Memory B cell (primary cell): ENCODE measurements around the gene RIIAD1.
A peak's percentile ranks its signal among the peaks of the same experiment; 100 is the strongest.
"Not testable (repeated sequence)": the region's sequence is repeated elsewhere in the genome, so short reads cannot be mapped to it uniquely, and the experiment has no call there.

Source experiments
- ATAC-seq: fragments of 150-1000 bp; cut with Tn5 transposase; 2 replicates; pipeline ENCODE4 v1.10.0; 2021; ENCODE audit warnings: low read depth, mild to moderate bottlenecking, moderate library complexity
- DNase-seq, 2 donors: peaks; one replicate each; pipeline ENCODE4 v3.0.0; 2022; ENCODE audit warnings: low spot score in 2 of 2
- H3K27ac Mint-ChIP-seq: one replicate; pipeline ENCODE4 v1.8.0; 2022; ENCODE audit warnings: mild to moderate bottlenecking, moderate library complexity, mixed read lengths
- H3K27me3 Mint-ChIP-seq: one replicate; pipeline ENCODE4 v1.8.0; 2022; ENCODE audit warnings: mixed read lengths
- H3K36me3 Mint-ChIP-seq: one replicate; pipeline ENCODE4 v1.8.0; 2022; ENCODE audit warnings: mild to moderate bottlenecking, mixed read lengths
- H3K4me1 Mint-ChIP-seq: one replicate; pipeline ENCODE4 v1.8.0; 2022; ENCODE audit warnings: mixed read lengths
- H3K4me3 Mint-ChIP-seq: one replicate; pipeline ENCODE4 v1.8.0; 2022; ENCODE audit warnings: mild to moderate bottlenecking, moderate library complexity, mixed read lengths
- H3K9me3 Mint-ChIP-seq: one replicate; pipeline ENCODE4 v1.8.0; 2022; ENCODE audit warnings: mixed read lengths

Gene RIIAD1

DNA sequence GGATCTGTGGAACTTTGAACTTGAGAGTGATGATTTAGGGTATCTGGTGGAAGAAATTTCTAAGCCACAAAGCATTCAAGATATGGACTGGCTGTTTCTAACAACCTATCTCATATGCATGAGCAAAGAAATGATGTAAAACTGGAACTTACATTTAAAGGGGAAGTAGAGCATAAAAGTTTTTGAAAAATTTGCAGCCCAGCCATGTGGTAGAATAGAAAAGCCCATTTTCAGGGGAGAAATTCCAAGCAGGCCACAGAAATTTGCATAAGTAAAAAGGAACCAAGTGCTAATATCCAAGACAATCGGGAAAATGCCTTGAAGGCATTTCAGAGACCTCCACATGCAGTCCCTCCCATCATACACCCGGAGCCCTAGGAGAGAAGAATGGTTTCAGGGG is 15.7 kb downstream of the RIIAD1 start:
- H3K27me3 Mint-ChIP-seq: peaks cover 13% of the 10 kb centered on the region
- peaks cover 11% of the 10 kb centered on the region for H3K9me3 Mint-ChIP-seq
- no peak for DNase-seq
- ATAC-seq: no peak
- H3K4me3 Mint-ChIP-seq: no peak overlapping the region
- peaks cover 3% of the 10 kb centered on the region for H3K4me1 Mint-ChIP-seq
- no peak overlapping the region for H3K27ac Mint-ChIP-seq
- H3K36me3 Mint-ChIP-seq: peaks cover 4% of the 10 kb centered on the region

DNA sequence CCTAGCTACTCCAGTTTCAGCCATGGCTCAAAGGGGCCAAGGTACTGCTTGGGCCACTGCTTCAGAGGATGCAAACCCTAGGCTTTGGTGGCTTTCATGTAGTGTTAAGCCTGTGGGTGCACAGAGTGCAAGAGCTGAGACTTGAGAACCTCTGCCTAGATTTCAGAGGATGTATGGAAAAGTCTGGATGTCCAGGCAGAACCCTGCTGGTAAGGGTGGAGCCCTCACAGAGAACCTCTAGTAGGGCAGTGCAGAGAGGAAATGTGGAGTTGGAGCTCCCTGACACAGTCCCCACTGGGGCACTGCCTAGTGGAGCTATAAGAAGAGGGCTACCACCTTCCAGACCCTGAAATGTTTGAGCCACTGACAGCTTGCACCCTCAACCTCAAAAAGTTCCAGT is 16.2 kb downstream of the RIIAD1 start:
- H3K27ac Mint-ChIP-seq: no peak overlapping the region
- H3K27me3 Mint-ChIP-seq: peaks cover 11% of the 10 kb centered on the region
- DNase-seq: no peak
- no peak overlapping the region for H3K4me3 Mint-ChIP-seq
- peaks cover 4% of the 10 kb centered on the region for H3K36me3 Mint-ChIP-seq
- peaks cover 3% of the 10 kb centered on the region for H3K4me1 Mint-ChIP-seq
- peaks cover 11% of the 10 kb centered on the region for H3K9me3 Mint-ChIP-seq
- no peak for ATAC-seq

DNA sequence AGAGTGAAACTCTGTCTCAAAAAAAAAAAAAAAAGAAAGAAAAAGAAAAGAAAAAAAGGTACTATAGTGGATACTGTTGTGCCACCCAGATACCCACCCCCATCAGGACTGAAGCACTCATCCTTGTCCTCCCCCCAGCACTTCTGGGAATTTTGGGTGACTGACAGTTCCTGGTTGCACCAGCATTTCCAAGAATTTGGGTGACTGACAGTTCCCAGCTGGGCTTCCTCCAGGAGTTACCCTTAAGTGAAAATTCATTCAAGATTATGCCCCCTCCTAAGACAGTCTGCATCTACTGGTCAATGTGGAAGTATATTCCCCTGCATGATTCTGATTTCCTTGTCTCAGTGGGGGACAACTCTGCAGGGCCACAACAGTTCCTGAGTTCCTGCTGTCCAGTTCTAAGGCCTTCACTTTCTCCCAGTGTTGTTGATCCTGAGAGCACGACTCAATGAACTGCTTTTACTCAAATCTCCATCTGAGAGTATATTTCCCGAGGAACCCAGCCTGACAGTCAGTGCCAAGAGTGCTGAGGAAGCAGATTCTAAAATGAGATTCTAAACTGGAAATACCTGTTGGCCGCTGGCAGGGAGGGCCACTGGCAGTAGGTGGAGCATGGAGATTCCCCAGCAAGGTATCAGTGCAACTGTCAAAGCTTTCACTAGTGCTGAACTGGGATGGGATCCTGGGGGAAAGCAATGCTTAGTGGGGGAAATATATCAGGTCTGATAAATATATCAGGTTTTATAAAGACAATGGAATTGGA is 18.5 kb downstream of the RIIAD1 start:
- Mint-ChIP-seq H3K27me3 (peaks cover 5% of the 10 kb centered on the region), H3K4me3 (no peak overlapping the region), H3K27ac (no peak overlapping the region), H3K36me3 (peaks cover 4% of the 10 kb centered on the region), H3K4me1 (peaks cover 3% of the 10 kb centered on the region), H3K9me3 (peaks cover 11% of the 10 kb centered on the region)
- no peak for DNase-seq
- no peak for ATAC-seq

DNA sequence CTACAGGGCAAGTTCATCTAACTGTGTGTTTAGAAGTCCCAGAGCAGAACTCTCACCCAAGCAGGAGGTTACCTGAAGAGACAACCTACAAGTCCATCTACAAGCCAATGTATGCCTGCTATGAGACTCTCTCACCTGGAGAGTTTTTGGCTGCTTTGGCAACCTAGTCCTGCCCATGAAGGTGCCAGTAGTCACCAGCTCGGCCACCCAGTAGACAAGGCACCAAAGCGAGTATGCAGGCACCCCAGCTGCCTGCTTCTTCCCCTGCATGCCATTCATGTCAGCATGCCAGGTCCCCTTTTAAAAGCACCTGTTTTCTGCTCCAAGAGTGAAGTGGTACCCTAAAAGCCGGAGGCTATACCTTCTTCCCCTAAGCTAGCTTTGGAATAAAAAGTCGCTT is 20.2 kb downstream of the RIIAD1 start:
- H3K4me1 Mint-ChIP-seq: no peaks in the 10 kb centered on the region
- H3K9me3 Mint-ChIP-seq: peaks cover 11% of the 10 kb centered on the region
- no peak for DNase-seq
- no peak for ATAC-seq
- no peak overlapping the region for H3K4me3 Mint-ChIP-seq
- H3K27me3 Mint-ChIP-seq: peaks cover 2% of the 10 kb centered on the region
- H3K27ac Mint-ChIP-seq: no peak overlapping the region
- peaks cover 3% of the 10 kb centered on the region for H3K36me3 Mint-ChIP-seq

DNA sequence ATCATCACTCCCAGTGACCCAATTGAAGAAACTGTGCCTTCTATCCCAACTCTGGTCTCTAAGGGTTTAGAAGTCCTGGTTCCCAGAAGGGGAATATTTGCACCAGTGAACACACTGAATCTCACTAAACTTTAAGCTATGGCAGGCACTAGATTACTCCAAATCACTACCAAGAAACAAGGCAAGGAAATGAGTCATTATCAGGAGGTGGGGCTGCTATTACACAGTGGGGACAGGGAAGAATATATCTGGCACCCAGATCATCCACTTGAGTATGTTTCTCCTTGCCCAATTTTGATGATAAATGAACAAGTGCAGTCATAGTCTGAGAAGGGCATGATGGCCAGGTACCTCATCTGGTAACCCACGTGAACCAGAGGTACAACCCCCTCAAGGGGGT is 35.0 kb downstream of the RIIAD1 start:
- DNase-seq (no peak), ATAC-seq (no peak)
- H3K27me3 Mint-ChIP-seq: peaks cover 2% of the 10 kb centered on the region
- H3K9me3 Mint-ChIP-seq: no peaks in the 10 kb centered on the region
- no peak overlapping the region for H3K4me3 Mint-ChIP-seq
- no peak overlapping the region for H3K27ac Mint-ChIP-seq
- no peaks in the 10 kb centered on the region for H3K4me1 Mint-ChIP-seq
- H3K36me3 Mint-ChIP-seq: peaks cover 26% of the 10 kb centered on the region

DNA sequence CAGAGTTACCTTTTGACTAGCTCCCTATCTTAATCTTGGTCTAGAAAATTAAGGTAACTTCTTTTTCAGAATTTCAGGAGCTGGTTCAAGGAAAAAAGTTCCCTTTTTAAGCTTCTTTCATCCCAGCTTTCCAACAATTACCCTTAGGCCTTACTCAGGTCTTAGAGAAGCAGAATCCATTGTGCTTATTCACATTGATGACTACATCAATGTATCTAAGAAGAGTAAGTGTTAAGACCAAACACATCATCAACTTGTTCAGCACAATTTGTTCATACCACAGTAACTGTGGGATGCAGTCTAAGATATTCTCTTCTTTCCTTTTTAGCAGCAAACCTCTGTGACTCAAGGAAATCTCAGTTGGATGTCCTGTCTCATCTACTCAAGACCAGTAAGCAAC is 37.9 kb downstream of the RIIAD1 start:
- ATAC-seq: no peak
- no peak overlapping the region for H3K4me3 Mint-ChIP-seq
- peaks cover 29% of the 10 kb centered on the region for H3K36me3 Mint-ChIP-seq
- DNase-seq: no peak
- peaks cover 11% of the 10 kb centered on the region for H3K4me1 Mint-ChIP-seq
- no peak overlapping the region for H3K27ac Mint-ChIP-seq
- no peaks in the 10 kb centered on the region for H3K27me3 Mint-ChIP-seq
- H3K9me3 Mint-ChIP-seq: no peaks in the 10 kb centered on the region

DNA sequence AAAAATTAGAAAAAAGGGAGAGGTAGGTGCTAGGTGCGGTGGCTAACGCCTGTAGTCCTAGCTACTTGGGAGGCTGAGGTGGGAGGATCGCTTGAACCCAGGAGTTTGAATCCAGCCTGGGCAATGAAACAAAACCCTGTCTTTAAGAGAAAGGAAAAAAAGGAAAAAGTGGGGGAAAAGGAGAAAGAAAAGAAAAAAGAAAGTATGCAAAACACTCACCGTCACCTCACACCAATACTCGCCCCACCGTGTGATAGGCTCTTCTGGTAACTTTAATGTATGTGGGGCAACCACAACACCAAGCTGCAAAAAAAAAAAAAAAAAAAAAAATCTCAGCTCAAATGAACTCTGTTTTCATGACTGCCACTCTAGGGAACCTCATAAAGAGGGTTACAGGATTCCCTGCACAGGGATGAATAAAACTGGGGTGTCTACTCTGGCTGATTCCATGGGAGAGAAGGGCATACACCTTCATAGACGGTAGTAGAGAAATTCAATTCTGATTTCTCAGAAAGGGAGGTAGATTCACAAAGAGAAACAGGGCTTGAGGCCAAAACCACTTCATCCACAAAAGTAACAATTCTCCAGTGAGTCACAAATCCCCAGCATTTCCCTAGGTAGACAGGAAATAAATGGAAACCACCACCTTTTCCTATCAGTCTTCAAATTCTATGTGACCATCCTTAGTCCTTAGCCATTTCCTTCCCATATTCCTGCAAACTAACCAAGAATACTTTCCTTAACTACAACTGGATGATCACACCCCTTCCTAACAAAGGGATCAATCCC is 39.5 kb downstream of the RIIAD1 start:
- H3K36me3 Mint-ChIP-seq: peaks cover 26% of the 10 kb centered on the region
- peaks cover 13% of the 10 kb centered on the region for H3K4me1 Mint-ChIP-seq
- no peak overlapping the region for H3K4me3 Mint-ChIP-seq

DNA sequence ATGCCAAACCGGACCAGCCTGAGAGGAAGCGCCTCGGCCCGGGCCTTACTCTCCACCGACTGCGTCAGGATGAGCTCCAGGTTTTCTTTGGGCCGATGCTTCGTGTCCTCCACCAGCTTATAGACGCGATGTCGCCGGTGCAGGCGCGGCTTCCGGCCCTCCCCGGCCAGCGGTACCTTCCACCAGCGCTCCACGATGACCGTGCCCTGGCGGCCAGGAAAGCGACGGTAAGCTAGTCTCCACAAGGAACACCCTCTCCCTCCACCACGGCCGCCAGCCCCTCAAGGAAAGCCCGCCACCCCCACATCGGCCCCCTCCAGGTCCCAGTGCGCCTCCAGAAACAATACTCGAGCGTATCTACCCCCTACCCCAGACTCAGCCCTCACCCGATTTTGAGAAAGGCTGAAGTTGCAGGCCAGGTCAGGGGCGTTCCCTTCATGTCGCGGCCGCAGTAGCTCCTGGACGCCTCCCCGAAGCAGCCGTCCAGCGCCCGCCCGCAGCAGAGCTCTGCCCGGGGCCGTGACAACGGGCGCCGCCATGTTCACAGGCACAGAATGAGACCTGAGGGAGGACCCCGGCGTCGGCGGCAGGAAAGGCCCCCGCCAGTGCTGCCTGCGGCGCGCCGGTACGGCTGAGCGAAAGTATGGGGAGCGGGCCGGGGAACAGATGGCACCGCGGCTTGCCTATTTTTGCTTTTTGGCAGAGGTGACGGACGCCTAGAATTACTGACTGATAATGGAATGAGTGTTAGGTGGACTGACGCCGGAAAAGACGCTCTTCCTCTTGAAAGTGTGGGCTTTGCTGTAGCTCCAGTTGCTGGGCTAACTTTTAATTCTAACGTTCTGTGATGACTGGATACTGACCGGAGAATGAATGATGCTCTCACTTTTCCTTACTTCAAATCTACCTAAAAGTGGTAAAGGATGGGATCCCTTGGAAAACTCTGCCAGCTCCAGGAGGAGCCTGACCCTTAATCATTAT is 41.9 kb downstream of the RIIAD1 start, which contains the start of gene MRPL9:
Gene MRPL9, minus strand, starts transcription at position 556 of the 981 bp plus-strand sequence. Its CDS starts 17 bp downstream, at position 539.
- H3K27me3 Mint-ChIP-seq: no peaks in the 10 kb centered on the region
- peak within 1 kb of the TSS; percentile 98 for H3K27ac Mint-ChIP-seq
- H3K4me1 Mint-ChIP-seq: peaks cover 13% of the 10 kb centered on the region
- ATAC-seq (peak; percentile 99), DNase-seq (peak; percentile 76 to 82)
- peak within 1 kb of the TSS; percentile 96 for H3K4me3 Mint-ChIP-seq
- H3K9me3 Mint-ChIP-seq: no peaks in the 10 kb centered on the region
- H3K36me3 Mint-ChIP-seq: peaks cover 15% of the 10 kb centered on the region

More for the DNA sequence above, 39.5 kb downstream of the RIIAD1 start:
- no peaks in the 10 kb centered on the region for H3K27me3 Mint-ChIP-seq
- ATAC-seq (no peak), DNase-seq (no peak)
- H3K27ac Mint-ChIP-seq: no peak overlapping the region
- H3K9me3 Mint-ChIP-seq: no peaks in the 10 kb centered on the region

DNA sequence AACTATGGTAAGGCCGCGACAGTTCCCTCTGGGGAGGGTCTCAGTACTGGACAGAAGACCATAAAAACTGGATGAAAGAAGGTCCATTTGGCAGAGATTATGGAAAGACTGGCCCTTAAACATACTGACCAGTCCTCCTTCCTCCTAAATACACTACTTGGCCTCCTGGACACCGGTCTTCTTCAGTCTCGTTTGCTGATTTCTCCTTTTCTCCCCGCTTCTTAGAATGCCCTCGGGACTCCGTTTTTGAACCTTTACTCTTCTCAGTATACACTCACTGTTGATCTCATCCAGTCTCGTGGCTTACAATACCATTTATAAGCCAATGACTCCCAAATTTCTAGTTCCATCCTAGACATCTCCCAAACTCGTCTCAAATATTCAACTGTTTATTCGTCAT is 42.7 kb downstream of the RIIAD1 start:
- no peaks in the 10 kb centered on the region for H3K27me3 Mint-ChIP-seq
- peak overlapping the region; percentile 98 for H3K27ac Mint-ChIP-seq
- H3K9me3 Mint-ChIP-seq: no peaks in the 10 kb centered on the region
- H3K4me1 Mint-ChIP-seq: peaks cover 13% of the 10 kb centered on the region
- peaks cover 15% of the 10 kb centered on the region for H3K36me3 Mint-ChIP-seq
- no peak for DNase-seq
- ATAC-seq: no peak
- peak overlapping the region; percentile 96 for H3K4me3 Mint-ChIP-seq

DNA sequence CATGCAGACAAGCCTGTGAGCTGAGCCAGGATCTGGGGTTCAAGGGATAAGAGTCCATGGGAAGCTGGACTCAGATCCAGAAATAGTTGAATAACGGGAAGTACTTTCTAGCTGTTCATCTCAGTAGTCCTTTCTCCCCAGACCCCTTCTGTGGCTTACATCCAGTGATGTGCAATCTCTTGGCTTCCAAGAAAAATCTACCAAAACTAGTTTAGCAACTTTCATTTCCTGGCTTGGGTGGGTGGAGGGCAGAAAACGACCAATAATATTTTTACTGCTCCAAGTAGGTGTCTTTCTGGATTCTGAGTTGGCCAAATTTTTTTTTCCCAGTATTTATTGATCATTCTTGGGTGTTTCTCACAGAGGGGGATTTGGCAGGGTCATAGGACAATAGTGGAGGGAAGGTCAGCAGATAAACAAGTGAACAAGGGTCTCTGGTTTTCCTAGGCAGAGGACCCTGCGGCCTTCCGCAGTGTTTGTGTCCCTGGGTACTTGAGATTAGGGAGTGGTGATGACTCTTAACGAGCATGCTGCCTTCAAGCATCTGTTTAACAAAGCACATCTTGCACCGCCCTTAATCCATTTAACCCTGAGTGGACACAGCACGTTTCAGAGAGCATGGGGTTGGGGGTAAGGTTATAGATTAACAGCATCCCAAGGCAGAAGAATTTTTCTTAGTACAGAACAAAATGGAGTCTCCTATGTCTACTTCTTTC is 47.2 kb downstream of the RIIAD1 start:
- not testable (repeated sequence) for H3K27ac Mint-ChIP-seq, H3K27me3 Mint-ChIP-seq, H3K36me3 Mint-ChIP-seq, DNase-seq, H3K9me3 Mint-ChIP-seq, H3K4me3 Mint-ChIP-seq, H3K4me1 Mint-ChIP-seq, ATAC-seq

DNA sequence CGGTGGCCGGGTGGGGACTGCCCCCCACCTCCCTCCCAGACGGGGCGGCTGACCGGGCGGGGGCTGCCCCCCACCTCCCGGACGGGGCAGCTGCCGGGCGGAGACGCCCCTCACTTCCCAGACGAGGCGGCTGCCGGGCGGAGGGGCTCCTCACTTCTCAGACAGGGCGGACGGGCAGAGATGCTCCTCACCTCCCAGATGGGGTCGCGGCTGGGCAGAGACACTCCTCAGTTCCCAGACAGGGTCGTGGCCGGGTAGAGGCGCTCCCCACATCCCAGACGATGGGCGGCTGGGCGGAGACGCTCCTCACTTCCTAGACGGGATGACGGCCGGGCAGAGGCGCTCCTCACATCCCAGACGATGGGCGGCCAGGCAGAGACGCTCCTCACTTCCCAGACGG is 47.9 kb downstream of the RIIAD1 start:
- H3K9me3 Mint-ChIP-seq, H3K4me1 Mint-ChIP-seq, ATAC-seq, H3K27ac Mint-ChIP-seq, H3K27me3 Mint-ChIP-seq, H3K4me3 Mint-ChIP-seq, H3K36me3 Mint-ChIP-seq, DNase-seq: not testable (repeated sequence)

DNA sequence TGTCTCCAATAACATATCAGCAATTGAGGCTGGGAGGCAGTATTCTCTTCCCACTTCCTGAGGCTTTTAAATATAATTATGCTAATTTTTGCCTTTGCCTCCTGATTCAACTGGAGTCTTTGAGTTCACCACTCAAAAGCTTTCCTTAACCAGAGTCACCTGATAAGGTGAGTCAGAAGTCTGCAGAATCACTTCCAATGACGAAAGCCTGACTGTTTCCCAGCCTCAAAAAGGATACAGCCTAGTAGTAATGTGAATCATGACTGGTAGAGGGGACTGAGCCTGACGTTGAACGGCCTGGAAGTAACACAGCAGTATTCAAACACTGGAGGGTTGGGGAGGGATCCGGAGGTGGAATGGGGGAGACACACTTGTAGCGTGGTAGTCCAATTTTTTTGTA is 52.4 kb downstream of the RIIAD1 start:
- Mint-ChIP-seq H3K27ac (no peak overlapping the region), H3K27me3 (no peaks in the 10 kb centered on the region), H3K9me3 (no peaks in the 10 kb centered on the region), H3K4me1 (no peaks in the 10 kb centered on the region), H3K36me3 (peaks cover 28% of the 10 kb centered on the region), H3K4me3 (no peak overlapping the region)
- DNase-seq: no peak
- no peak for ATAC-seq

DNA sequence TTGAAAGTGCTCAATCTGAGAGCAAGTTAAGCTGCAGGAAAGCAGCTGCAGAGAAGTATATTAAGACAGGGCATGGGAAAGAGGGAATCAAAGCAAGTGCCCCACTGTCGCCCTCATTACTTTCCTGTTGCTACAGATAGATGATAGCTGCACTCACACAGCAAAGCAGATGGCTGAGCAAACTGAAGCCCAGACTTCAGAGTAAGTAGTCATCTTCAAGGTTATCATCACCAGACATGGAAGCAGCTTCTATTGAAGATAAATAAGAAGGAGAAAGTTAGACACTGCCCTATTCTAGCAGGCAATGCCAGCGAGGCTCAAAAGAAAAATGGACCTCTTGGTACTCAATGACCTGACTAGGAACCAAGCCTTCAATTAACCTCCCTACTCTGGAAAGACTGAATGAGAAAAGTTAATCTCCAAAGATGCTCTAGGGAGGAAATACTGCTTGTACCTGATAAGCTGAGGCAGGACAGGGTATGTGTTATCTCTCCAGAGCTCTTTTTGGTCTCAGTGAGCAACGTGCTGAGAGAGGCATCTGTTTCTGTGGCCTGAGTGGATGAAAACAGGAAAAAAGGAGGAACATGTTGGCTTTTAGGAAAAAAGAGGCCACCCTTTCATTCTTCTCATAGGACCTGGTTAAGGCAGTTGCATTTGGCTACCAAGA is 53.1 kb downstream of the RIIAD1 start:
- H3K9me3 Mint-ChIP-seq: no peaks in the 10 kb centered on the region
- DNase-seq (no peak), ATAC-seq (no peak)
- no peaks in the 10 kb centered on the region for H3K27me3 Mint-ChIP-seq
- no peaks in the 10 kb centered on the region for H3K4me1 Mint-ChIP-seq
- H3K27ac Mint-ChIP-seq: no peak overlapping the region
- peaks cover 32% of the 10 kb centered on the region for H3K36me3 Mint-ChIP-seq
- no peak overlapping the region for H3K4me3 Mint-ChIP-seq
